IMR-90 (cell line): ENCODE data around the gene PIEZO2. TPM values are rescaled to one million over a fixed set of nuclear protein-coding genes. Genes with fewer than 3 reads are reported as not detected.

ENCODE experiments used
- ATAC-seq: fragments of 200-7000 bp; cut with Tn5 transposase; 2 replicates; pipeline ENCODE4 v1.9.1; 2020; ENCODE audit warnings: low read depth, mild to moderate bottlenecking, moderate library complexity
- BruUV-seq: library from RNA; stranded (reverse); fragments of 400-500 nt; replicated peaks from 2 replicates; lab custom pipeline; 2021; lab: Mats Ljungman, UMichigan
- CTCF ChIA-PET: fragments of 300-600 bp; formaldehyde crosslinking; extraction: SDS; loops from one replicate; lab custom pipeline; 2021; ENCODE audit warnings: antibody characterized with exemption; lab: Yijun Ruan, JAX
- POLR2A ChIA-PET: fragments of 300-600 bp; sonication (Branson Sonifier 250); formaldehyde crosslinking; loops from one replicate; lab custom pipeline; 2022; ENCODE audit warnings: antibody characterized with exemption; ENCODE audit not compliant: unreplicated experiment; lab: Charles Lee
- DNase-seq: peaks from one replicate; pipeline ENCODE4 v3.0.0; 2013
- H2AFZ ChIP-seq: replicated peaks from 2 replicates; pipeline ENCODE3; 2013; ENCODE audit warnings: low read length, mild to moderate bottlenecking; ENCODE audit not compliant: poor library complexity
- H2AK5ac ChIP-seq: 2 replicates; pipeline ENCODE4 v1.6.1; 2013; ENCODE audit warnings: low read depth, low read length, inconsistent platforms
- H2AK9ac ChIP-seq: replicated peaks from 2 replicates; pipeline ENCODE3; 2013; ENCODE audit warnings: mild to moderate bottlenecking, low read depth, low read length, moderate library complexity; ENCODE audit not compliant: poor library complexity
- H2BK120ac ChIP-seq: 2 replicates; pipeline ENCODE4 v1.6.1; 2013; ENCODE audit warnings: low read depth, low read length, inconsistent platforms
- H2BK15ac ChIP-seq: 3 replicates; pipeline ENCODE4 v1.6.1; 2013; ENCODE audit warnings: low read depth, low read length, inconsistent platforms
- H2BK20ac ChIP-seq: 2 replicates; pipeline ENCODE4 v1.6.1; 2013; ENCODE audit warnings: low read depth, mild to moderate bottlenecking, inconsistent platforms, low read length, moderate library complexity
- H2BK5ac ChIP-seq: 2 replicates; pipeline ENCODE4 v1.6.1; 2013; ENCODE audit warnings: mild to moderate bottlenecking, low read depth, low read length, inconsistent platforms; ENCODE audit not compliant: poor library complexity, severe bottlenecking
- H3K14ac ChIP-seq: replicated peaks from 2 replicates; pipeline ENCODE4 v1.6.1; 2013; ENCODE audit warnings: low read depth, low read length, inconsistent platforms
- H3K18ac ChIP-seq: 2 replicates; pipeline ENCODE4 v1.6.1; 2013; ENCODE audit warnings: low read depth, low read length, control low read depth
- H3K23ac ChIP-seq: 2 replicates; pipeline ENCODE4 v1.6.1; 2013; ENCODE audit warnings: low read depth, low read length, inconsistent platforms
- H3K27ac ChIP-seq: 2 replicates; pipeline ENCODE4 v1.5.1; 2013; ENCODE audit warnings: mild to moderate bottlenecking, control low read depth, low read length; ENCODE audit not compliant: insufficient read depth
- H3K27me3 ChIP-seq: 2 replicates; pipeline ENCODE4 v1.6.1; 2013; ENCODE audit warnings: low read length; ENCODE audit not compliant: control insufficient read depth, insufficient read depth
- H3K36me3 ChIP-seq: 2 replicates; pipeline ENCODE4 v1.6.1; 2013; ENCODE audit warnings: low read length, mixed read lengths; ENCODE audit not compliant: control insufficient read depth, insufficient read depth
- H3K4ac ChIP-seq: 2 replicates; pipeline ENCODE4 v1.6.1; 2013; ENCODE audit warnings: low read depth, low read length, inconsistent platforms
- H3K4me1 ChIP-seq: 2 replicates; pipeline ENCODE4 v1.6.1; 2013; ENCODE audit warnings: low read length, mixed read lengths; ENCODE audit not compliant: control insufficient read depth, insufficient read depth
- H3K4me2 ChIP-seq: 2 replicates; pipeline ENCODE4 v1.6.1; 2013; ENCODE audit warnings: low read depth, mild to moderate bottlenecking, control low read depth, low read length, moderate library complexity
- H3K4me3 ChIP-seq: 2 replicates; pipeline ENCODE4 v1.5.1; 2013; ENCODE audit warnings: low read depth, mild to moderate bottlenecking, control low read depth, low read length, moderate library complexity; ENCODE audit not compliant: insufficient read depth
- H3K56ac ChIP-seq: 2 replicates; pipeline ENCODE4 v1.6.1; 2013; ENCODE audit warnings: low read length, inconsistent platforms; ENCODE audit not compliant: insufficient read depth; ENCODE audit errors: extremely low read depth
- H3K79me1 ChIP-seq, 2 experiments: 2 replicates each; pipeline ENCODE4 v1.6.1; 2013; ENCODE audit warnings: low read length in 2 of 2, inconsistent platforms in 1 of 2, low read depth in 1 of 2
- H3K9ac ChIP-seq: 2 replicates; pipeline ENCODE4 v1.6.1; 2013; ENCODE audit warnings: low read depth, low read length, control low read depth
- H3K9me1 ChIP-seq: 2 replicates; pipeline ENCODE4 v1.6.1; 2013; ENCODE audit warnings: low read length, inconsistent platforms; ENCODE audit not compliant: insufficient read depth
- H3K9me3 ChIP-seq: 2 replicates; pipeline ENCODE4 v1.6.1; 2013; ENCODE audit warnings: low read length; ENCODE audit not compliant: control insufficient read depth, insufficient read depth
- H4K20me1 ChIP-seq: 2 replicates; pipeline ENCODE4 v1.6.1; 2013; ENCODE audit warnings: low read length, inconsistent platforms; ENCODE audit not compliant: insufficient read depth
- H4K5ac ChIP-seq: 2 replicates; pipeline ENCODE4 v1.6.1; 2013; ENCODE audit warnings: mild to moderate bottlenecking, low read depth, low read length, control low read depth
- H4K8ac ChIP-seq, 2 experiments: 2 replicates each; pipeline ENCODE4 v1.6.1; 2013; ENCODE audit warnings: low read depth in 2 of 2, low read length in 2 of 2, control low read depth in 1 of 2, inconsistent platforms in 1 of 2
- H4K91ac ChIP-seq: 2 replicates; pipeline ENCODE4 v1.6.1; 2013; ENCODE audit warnings: low read depth, low read length, inconsistent platforms; ENCODE audit not compliant: insufficient read depth
- BHLHE40 ChIP-seq: fragments of 150-350 bp; IDR thresholded peaks from 2 replicates; pipeline ENCODE4 v1.6.1; 2016; ENCODE audit warnings: mild to moderate bottlenecking, low read depth, low read length
- CEBPB ChIP-seq: IDR thresholded peaks from 2 replicates; pipeline ENCODE4 v1.6.1; 2012; ENCODE audit warnings: low read depth, low read length, improper control_type of control experiment
- CHD1 ChIP-seq: IDR thresholded peaks from 2 replicates; pipeline ENCODE4 v1.6.1; 2012; ENCODE audit warnings: low read depth, low read length, improper control_type of control experiment
- FOS ChIP-seq: fragments of 150-350 bp; IDR thresholded peaks from 2 replicates; pipeline ENCODE4 v1.6.1; 2016; ENCODE audit warnings: low read depth, low read length
- MAFK ChIP-seq: IDR thresholded peaks from 2 replicates; pipeline ENCODE4 v1.6.1; 2012; ENCODE audit warnings: low read depth, low read length, improper control_type of control experiment
- MAZ ChIP-seq: IDR thresholded peaks from 2 replicates; pipeline ENCODE4 v1.6.1; 2012; ENCODE audit warnings: low read depth, mild to moderate bottlenecking, low read length, improper control_type of control experiment, moderate library complexity, borderline replicate concordance
- MXI1 ChIP-seq: IDR thresholded peaks from 2 replicates; pipeline ENCODE4 v1.6.1; 2012; ENCODE audit warnings: low read depth, mild to moderate bottlenecking, low read length, moderate library complexity, borderline replicate concordance
- NFE2L2 ChIP-seq: fragments of 150-350 bp; IDR thresholded peaks from 2 replicates; pipeline ENCODE4 v1.6.1; 2016; ENCODE audit warnings: low read depth, mild to moderate bottlenecking, low read length
- POLR2A ChIP-seq: IDR thresholded peaks from 2 replicates; pipeline ENCODE4 v1.6.1; 2012; ENCODE audit warnings: mild to moderate bottlenecking, low read depth, low read length
- RAD21 ChIP-seq: IDR thresholded peaks from 2 replicates; pipeline ENCODE4 v1.6.1; 2012; ENCODE audit warnings: low read length, improper control_type of control experiment
- RCOR1 ChIP-seq: IDR thresholded peaks from 2 replicates; pipeline ENCODE4 v1.6.1; 2012; ENCODE audit warnings: mild to moderate bottlenecking, low read length, improper control_type of control experiment; ENCODE audit not compliant: insufficient replicate concordance
- RFX5 ChIP-seq: IDR thresholded peaks from 2 replicates; pipeline ENCODE4 v1.8.0; 2012; ENCODE audit warnings: low read depth, mild to moderate bottlenecking, low read length, moderate library complexity
- SMC3 ChIP-seq: fragments of 150-350 bp; IDR thresholded peaks from 2 replicates; pipeline ENCODE4 v1.6.1; 2016; ENCODE audit warnings: low read depth, mild to moderate bottlenecking, antibody characterized with exemption, low read length, moderate library complexity
- WGBS, 2 experiments: methylation state at CpG; one replicate each; pipeline versions ENCODE4 v1.1.5 to v1.1.7; 2013; ENCODE audit warnings: missing lambda C conversion rate in 2 of 2; ENCODE audit not compliant: insufficient read length in 1 of 2; ENCODE audit errors: extremely low coverage in 2 of 2; 5-methylcytosine and 5-hydroxymethylcytosine counted together
- dilution Hi-C: fragments of 300-500 bp; cut with HindIII; formaldehyde crosslinking; loops from one replicate; pipeline ENCODE4 v1.14.3; 2018; ENCODE audit warnings: low sequenced_read_pairs; ENCODE audit not compliant: unreplicated experiment
- in situ Hi-C: fragments of 300-500 bp; cut with MboI; formaldehyde crosslinking; loops from 3 replicates; pipeline ENCODE4 v1.14.3; 2019; ENCODE audit warnings: low sequenced_read_pairs, inconsistent platforms, mixed read lengths
- intact Hi-C: fragments of 100-400 bp; cut with micrococcal nuclease; formaldehyde crosslinking; loops from 2 replicates; pipeline ENCODE4 v1.10.0; 2022
- polyA plus RNA-seq, 3 experiments: library from polyadenylated mRNA; depleted of rRNA; stranded (reverse); fragments of >200 nt; gene quantifications; 2 replicates each; pipeline ENCODE4 v1.2.3, GENCODE V29; 2012; ENCODE audit warnings: low replicate concordance in 1 of 3
- total RNA-seq: library from RNA; depleted of rRNA; stranded (reverse); fragments of >200 nt; gene quantifications from 2 replicates; pipeline ENCODE4 v1.2.3, GENCODE V29; 2012
- TF ChIP-seq, protein P1 (sequence below): fragments of 150-350 bp; IDR thresholded peaks from 2 replicates; pipeline ENCODE4 v1.6.1; 2016; ENCODE audit warnings: low read depth, mild to moderate bottlenecking, low read length, moderate library complexity, borderline replicate concordance
- TF ChIP-seq, protein P2 (sequence below): fragments of 150-350 bp; IDR thresholded peaks from 2 replicates; pipeline ENCODE4 v1.6.1; 2017; ENCODE audit warnings: mild to moderate bottlenecking, antibody characterized with exemption, low read length, low read depth
- TF ChIP-seq, protein P3 (sequence below): conservative IDR thresholded peaks from 2 replicates; pipeline ENCODE4 v1.5.1; 2012; ENCODE audit warnings: mild to moderate bottlenecking, low read depth, low read length, improper control_type of control experiment

The PIEZO2 gene
- total and polyA plus RNA-seq, 2 of the 4 experiments (the other 2 are of a cell fraction), result 2.4 to 4.1 TPM

DNA sequence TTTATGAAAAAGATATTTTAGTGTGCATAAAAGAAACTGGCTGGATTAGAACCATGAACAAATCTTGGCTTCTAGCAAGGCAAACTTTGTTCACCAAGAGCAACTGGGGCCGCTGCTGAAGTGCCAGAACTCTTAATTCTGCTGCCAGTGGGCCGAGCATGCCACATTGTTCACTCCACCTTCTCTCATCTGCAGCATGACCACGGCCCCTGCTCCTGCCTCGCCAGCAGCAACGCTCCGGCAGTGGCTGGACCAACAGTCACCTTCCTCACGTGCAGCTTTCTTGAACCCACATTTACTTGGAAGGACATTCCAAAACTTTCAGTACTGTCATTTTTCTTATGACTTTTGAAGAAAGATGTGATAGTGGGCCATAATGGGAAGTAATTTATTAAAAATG lies 213.8 kb downstream of the PIEZO2 start:
- Histone ChIP-seq H3K4me2 (no peak overlapping the region), H2BK120ac (peak overlapping the region; percentile 12; the same call in 1 of the 2 replicates), H3K9me3 (no peaks in the 10 kb centered on the region), H3K9me1 (no peaks in the 10 kb centered on the region; the same call in 1 of the 2 replicates), H3K79me1 (no peaks in the 10 kb centered on the region), H3K4ac (no peak overlapping the region; the same call in 1 of the 2 replicates), H2BK5ac (no peak overlapping the region), H2AK5ac (no peak overlapping the region), H3K9ac (no peak overlapping the region), H3K27ac (peak overlapping the region; percentile 5; the same call in 1 of the 2 replicates), H3K23ac (no peak overlapping the region), H3K36me3 (no peaks in the 10 kb centered on the region), H2AFZ (no peak overlapping the region), H4K91ac (no peak overlapping the region; the same call in 1 of the 2 replicates), H4K8ac (no peak overlapping the region), H3K27me3 (no peaks in the 10 kb centered on the region), H2AK9ac (no peak overlapping the region), H4K20me1 (no peaks in the 10 kb centered on the region), H2BK15ac (no peak overlapping the region), H4K5ac (no peak overlapping the region; the same call in 1 of the 2 replicates), H3K56ac (no peak overlapping the region), H3K18ac (peak overlapping the region; percentile 27; the same call in 1 of the 2 replicates), H3K4me3 (no peak overlapping the region), H3K4me1 (peaks cover 11% of the 10 kb centered on the region), H3K14ac (no peak overlapping the region), H2BK20ac (no peak overlapping the region)
- CTCF ChIA-PET, result no interaction called here
- POLR2A ChIA-PET, result no interaction called here
- intact Hi-C loops (no loop called here), in situ Hi-C loops (no loop called here), dilution Hi-C loops (no loop called here)
- ATAC-seq (no peak), DNase-seq (no peak)
- no TSS peak for BruUV-seq
- TF ChIP-seq MAFK (no peak), RFX5 (no peak), BHLHE40 (no peak), MAZ (no peak), CEBPB (no peak), FOS (no peak), RCOR1 (no peak), RAD21 (no peak), POLR2A (no peak), CHD1 (no peak), SMC3 (no peak), NFE2L2 (no peak), MXI1 (no peak)
- TF ChIP-seq, protein P1, sequence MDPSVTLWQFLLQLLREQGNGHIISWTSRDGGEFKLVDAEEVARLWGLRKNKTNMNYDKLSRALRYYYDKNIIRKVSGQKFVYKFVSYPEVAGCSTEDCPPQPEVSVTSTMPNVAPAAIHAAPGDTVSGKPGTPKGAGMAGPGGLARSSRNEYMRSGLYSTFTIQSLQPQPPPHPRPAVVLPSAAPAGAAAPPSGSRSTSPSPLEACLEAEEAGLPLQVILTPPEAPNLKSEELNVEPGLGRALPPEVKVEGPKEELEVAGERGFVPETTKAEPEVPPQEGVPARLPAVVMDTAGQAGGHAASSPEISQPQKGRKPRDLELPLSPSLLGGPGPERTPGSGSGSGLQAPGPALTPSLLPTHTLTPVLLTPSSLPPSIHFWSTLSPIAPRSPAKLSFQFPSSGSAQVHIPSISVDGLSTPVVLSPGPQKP, result no peak
- TF ChIP-seq, protein P2, sequence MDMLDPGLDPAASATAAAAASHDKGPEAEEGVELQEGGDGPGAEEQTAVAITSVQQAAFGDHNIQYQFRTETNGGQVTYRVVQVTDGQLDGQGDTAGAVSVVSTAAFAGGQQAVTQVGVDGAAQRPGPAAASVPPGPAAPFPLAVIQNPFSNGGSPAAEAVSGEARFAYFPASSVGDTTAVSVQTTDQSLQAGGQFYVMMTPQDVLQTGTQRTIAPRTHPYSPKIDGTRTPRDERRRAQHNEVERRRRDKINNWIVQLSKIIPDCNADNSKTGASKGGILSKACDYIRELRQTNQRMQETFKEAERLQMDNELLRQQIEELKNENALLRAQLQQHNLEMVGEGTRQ, result no peak
- TF ChIP-seq, protein P3, sequence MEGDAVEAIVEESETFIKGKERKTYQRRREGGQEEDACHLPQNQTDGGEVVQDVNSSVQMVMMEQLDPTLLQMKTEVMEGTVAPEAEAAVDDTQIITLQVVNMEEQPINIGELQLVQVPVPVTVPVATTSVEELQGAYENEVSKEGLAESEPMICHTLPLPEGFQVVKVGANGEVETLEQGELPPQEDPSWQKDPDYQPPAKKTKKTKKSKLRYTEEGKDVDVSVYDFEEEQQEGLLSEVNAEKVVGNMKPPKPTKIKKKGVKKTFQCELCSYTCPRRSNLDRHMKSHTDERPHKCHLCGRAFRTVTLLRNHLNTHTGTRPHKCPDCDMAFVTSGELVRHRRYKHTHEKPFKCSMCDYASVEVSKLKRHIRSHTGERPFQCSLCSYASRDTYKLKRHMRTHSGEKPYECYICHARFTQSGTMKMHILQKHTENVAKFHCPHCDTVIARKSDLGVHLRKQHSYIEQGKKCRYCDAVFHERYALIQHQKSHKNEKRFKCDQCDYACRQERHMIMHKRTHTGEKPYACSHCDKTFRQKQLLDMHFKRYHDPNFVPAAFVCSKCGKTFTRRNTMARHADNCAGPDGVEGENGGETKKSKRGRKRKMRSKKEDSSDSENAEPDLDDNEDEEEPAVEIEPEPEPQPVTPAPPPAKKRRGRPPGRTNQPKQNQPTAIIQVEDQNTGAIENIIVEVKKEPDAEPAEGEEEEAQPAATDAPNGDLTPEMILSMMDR, result no peak
- WGBS, 2 experiments, result no CpG with 5 or more reads among the region's 7 CpGs
